ENCODE results near the gene RXYLT1. TPM values are rescaled to one million over a fixed set of nuclear protein-coding genes. Genes with fewer than 3 reads are reported as not detected.
"Not testable (repeated sequence)": the region's sequence is repeated elsewhere in the genome, so short reads cannot be mapped to it uniquely, and the experiment has no call there.

RXYLT1 gene
- total and polyA plus RNA-seq, 4 donors = 18.3 to 27.7 (median 23.7) TPM

- no peaks in the 10 kb centered on the region for H3K4me1 ChIP-seq (ENCODE audit: control insufficient read depth, insufficient read depth, low read length)
- H3K27me3 ChIP-seq (ENCODE audit: control insufficient read depth, insufficient read depth, low read length) = no peaks in the 10 kb centered on the region
- WGBS (ENCODE audit: insufficient coverage) = no CpG with 5 or more reads among the region's 2 CpGs
- no peaks in the 10 kb centered on the region for H3K9me3 ChIP-seq (ENCODE audit: control insufficient read depth, insufficient read depth, low read length)
- no peak overlapping the region for H3K27ac ChIP-seq (ENCODE audit: low read depth, low read length)
- H3K36me3 ChIP-seq (ENCODE audit: control insufficient read depth, insufficient read depth, low read length) = no peaks in the 10 kb centered on the region
- DNase-seq (ENCODE audit: low read depth in 4 of 6, low spot score in 6 of 6) = peak in 2 of 6 donors; percentile 43 to 77
- H3K4me3 ChIP-seq (ENCODE audit: low read depth, low read length) = no peak overlapping the region
Measured at GRCh38 chr12:63836046-63836445, 56.3 kb downstream of the RXYLT1 start.

DNA sequence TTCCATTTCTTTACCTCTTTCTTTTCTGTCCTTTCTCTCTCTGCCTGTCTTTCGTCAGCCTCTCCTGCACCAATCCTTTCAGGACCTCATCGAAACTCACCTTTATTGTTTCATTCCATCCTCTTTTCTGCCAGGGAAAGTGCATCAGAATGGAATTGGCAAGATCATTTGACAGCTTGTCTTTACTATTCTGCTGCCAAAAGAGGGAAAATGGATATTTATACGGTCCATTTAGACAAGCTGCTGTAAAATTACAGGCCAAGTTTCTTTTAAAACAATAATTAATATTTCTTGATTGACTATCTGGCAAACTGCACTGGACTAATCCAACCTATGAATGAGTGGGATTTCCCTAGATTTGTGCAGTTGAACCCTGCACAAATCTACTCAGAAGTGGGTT is 57.2 kb downstream of the RXYLT1 start:
- peak in 2 of 6 donors; percentile 27 to 83 for DNase-seq (ENCODE audit: low read depth in 4 of 6, low spot score in 6 of 6)
- Histone ChIP-seq H3K9me3 (ENCODE audit: control insufficient read depth, insufficient read depth, low read length) (no peaks in the 10 kb centered on the region), H3K4me3 (ENCODE audit: low read depth, low read length) (no peak overlapping the region), H3K27me3 (ENCODE audit: control insufficient read depth, insufficient read depth, low read length) (no peaks in the 10 kb centered on the region), H3K4me1 (ENCODE audit: control insufficient read depth, insufficient read depth, low read length) (no peaks in the 10 kb centered on the region), H3K27ac (ENCODE audit: low read depth, low read length) (no peak overlapping the region), H3K36me3 (ENCODE audit: control insufficient read depth, insufficient read depth, low read length) (no peaks in the 10 kb centered on the region)
- no CpG with 5 or more reads among the region's 3 CpGs for WGBS (ENCODE audit: insufficient coverage)

DNA sequence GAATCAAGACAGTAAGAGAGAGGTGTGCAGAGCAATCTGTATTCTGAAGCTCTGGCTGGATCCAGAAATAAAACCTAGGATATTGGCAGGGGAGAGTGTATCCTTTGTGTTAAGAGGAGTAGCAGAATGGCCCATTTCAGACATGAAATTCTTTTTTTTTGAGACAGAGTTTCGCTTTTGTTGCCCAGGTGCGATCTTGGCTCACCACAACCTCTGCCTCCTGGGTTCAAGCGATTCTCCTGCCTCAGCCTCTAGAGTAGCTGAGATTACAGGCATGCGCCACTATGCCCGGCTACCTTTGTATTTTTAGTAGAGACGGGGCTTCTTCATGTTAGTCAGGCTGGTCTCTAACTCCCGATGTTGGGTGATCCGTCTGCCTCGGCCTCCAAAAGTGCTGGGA is 58.7 kb downstream of the RXYLT1 start:
- no peak overlapping the region for H3K4me3 ChIP-seq (ENCODE audit: low read depth, low read length)
- no peaks in the 10 kb centered on the region for H3K4me1 ChIP-seq (ENCODE audit: control insufficient read depth, insufficient read depth, low read length)
- no peak overlapping the region for H3K27ac ChIP-seq (ENCODE audit: low read depth, low read length)
- H3K27me3 ChIP-seq (ENCODE audit: control insufficient read depth, insufficient read depth, low read length) = no peaks in the 10 kb centered on the region
- H3K36me3 ChIP-seq (ENCODE audit: control insufficient read depth, insufficient read depth, low read length) = no peaks in the 10 kb centered on the region
- DNase-seq (ENCODE audit: low read depth in 4 of 6, low spot score in 6 of 6) = no peak
- no peaks in the 10 kb centered on the region for H3K9me3 ChIP-seq (ENCODE audit: control insufficient read depth, insufficient read depth, low read length)
- WGBS (ENCODE audit: insufficient coverage) = 98% methylated on average over 9 of the region's 9 CpGs

- no peaks in the 10 kb centered on the region for H3K4me1 ChIP-seq (ENCODE audit: control insufficient read depth, insufficient read depth, low read length)
- H3K27me3 ChIP-seq (ENCODE audit: control insufficient read depth, insufficient read depth, low read length) = no peaks in the 10 kb centered on the region
- DNase-seq (ENCODE audit: low read depth in 4 of 6, low spot score in 6 of 6) = peak in 1 of 6 donors; percentile 78
- H3K4me3 ChIP-seq (ENCODE audit: low read depth, low read length) = no peak overlapping the region
- H3K27ac ChIP-seq (ENCODE audit: low read depth, low read length) = no peak overlapping the region
- WGBS (ENCODE audit: insufficient coverage) = 18% methylated on average over 1 of the region's 3 CpGs
- H3K9me3 ChIP-seq (ENCODE audit: control insufficient read depth, insufficient read depth, low read length) = no peaks in the 10 kb centered on the region
- H3K36me3 ChIP-seq (ENCODE audit: control insufficient read depth, insufficient read depth, low read length) = no peaks in the 10 kb centered on the region
Measured at GRCh38 chr12:63841011-63841410, 61.3 kb downstream of the RXYLT1 start.

DNA sequence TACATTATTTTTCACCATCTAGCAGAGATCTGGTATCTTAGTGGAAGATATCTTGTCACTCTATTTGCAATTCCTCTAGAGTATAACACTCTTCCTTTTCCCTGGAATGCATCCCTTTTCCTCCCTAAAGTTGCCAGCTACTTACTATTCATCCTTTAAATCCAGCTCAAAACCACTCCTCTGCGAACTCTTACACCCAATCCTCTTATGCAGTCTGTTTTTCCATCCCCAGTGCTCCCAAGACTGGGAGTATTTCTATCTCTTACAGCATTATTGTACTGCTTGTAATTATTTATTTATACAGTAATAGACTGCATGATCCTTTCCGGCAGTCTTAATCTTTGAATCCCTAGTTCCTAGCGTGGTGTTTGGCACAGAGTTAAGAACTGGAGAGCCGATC is 61.9 kb downstream of the RXYLT1 start:
- 90% methylated on average over 3 of the region's 4 CpGs for WGBS (ENCODE audit: insufficient coverage)
- Histone ChIP-seq H3K36me3 (ENCODE audit: control insufficient read depth, insufficient read depth, low read length) (no peaks in the 10 kb centered on the region), H3K9me3 (ENCODE audit: control insufficient read depth, insufficient read depth, low read length) (no peaks in the 10 kb centered on the region), H3K27ac (ENCODE audit: low read depth, low read length) (no peak overlapping the region), H3K27me3 (ENCODE audit: control insufficient read depth, insufficient read depth, low read length) (no peaks in the 10 kb centered on the region), H3K4me1 (ENCODE audit: control insufficient read depth, insufficient read depth, low read length) (peaks cover 3% of the 10 kb centered on the region), H3K4me3 (ENCODE audit: low read depth, low read length) (no peak overlapping the region)
- DNase-seq (ENCODE audit: low read depth in 4 of 6, low spot score in 6 of 6) = peak in 1 of 6 donors; percentile 89

- WGBS (ENCODE audit: insufficient coverage) = 93% methylated on average over 6 of the region's 17 CpGs
Measured at GRCh38 chr12:63842750-63843149, 63.0 kb downstream of the RXYLT1 start.

DNA sequence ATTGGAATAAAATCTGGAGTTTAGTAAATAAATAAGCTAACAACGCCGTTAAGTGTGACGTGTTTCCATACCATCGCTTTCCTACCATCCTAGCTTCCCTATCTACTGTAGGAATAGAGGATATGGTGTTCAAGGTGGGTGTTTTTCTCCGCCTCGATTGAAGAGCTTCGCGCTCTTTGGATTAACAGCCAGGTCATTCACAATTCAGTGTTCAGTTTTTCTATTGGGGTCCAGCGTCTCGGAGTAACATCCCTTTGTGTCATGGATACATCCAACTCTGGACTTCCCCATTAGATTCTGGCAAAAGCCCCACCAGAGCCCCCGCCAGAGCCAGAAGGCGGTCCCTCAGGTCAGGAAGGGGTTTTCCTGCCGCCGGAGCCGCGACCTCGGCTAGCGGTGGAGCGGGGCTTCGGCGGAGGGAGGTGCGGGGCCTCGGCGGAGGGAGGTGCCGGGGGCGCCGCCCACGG is 63.6 kb downstream of the RXYLT1 start:
- peaks cover 11% of the 10 kb centered on the region for H3K4me1 ChIP-seq (ENCODE audit: control insufficient read depth, insufficient read depth, low read length)
- under 1% methylated on average over 24 of the region's 28 CpGs for WGBS (ENCODE audit: insufficient coverage)
- peak overlapping the region; percentile 85 for H3K4me3 ChIP-seq (ENCODE audit: low read depth, low read length)
- peak overlapping the region; percentile 81 for H3K27ac ChIP-seq (ENCODE audit: low read depth, low read length)
- DNase-seq (ENCODE audit: low read depth in 4 of 6, low spot score in 6 of 6) = no peak
- H3K27me3 ChIP-seq (ENCODE audit: control insufficient read depth, insufficient read depth, low read length) = no peaks in the 10 kb centered on the region
- no peaks in the 10 kb centered on the region for H3K36me3 ChIP-seq (ENCODE audit: control insufficient read depth, insufficient read depth, low read length)
- H3K9me3 ChIP-seq (ENCODE audit: control insufficient read depth, insufficient read depth, low read length) = no peaks in the 10 kb centered on the region

More at GRCh38 chr12:63842750-63843149, 63.0 kb downstream of the RXYLT1 start:
- not testable (repeated sequence) for DNase-seq (ENCODE audit: low read depth in 4 of 6, low spot score in 6 of 6); H3K4me3 ChIP-seq (ENCODE audit: low read depth, low read length); H3K27ac ChIP-seq (ENCODE audit: low read depth, low read length); H3K36me3 ChIP-seq (ENCODE audit: control insufficient read depth, insufficient read depth, low read length); H3K9me3 ChIP-seq (ENCODE audit: control insufficient read depth, insufficient read depth, low read length); H3K27me3 ChIP-seq (ENCODE audit: control insufficient read depth, insufficient read depth, low read length)
- peaks cover 11% of the 10 kb centered on the region for H3K4me1 ChIP-seq (ENCODE audit: control insufficient read depth, insufficient read depth, low read length)

GRCh38 chr12:63843721-63844390 is 64.1 kb downstream of the RXYLT1 start:
- Histone ChIP-seq H3K36me3 (ENCODE audit: control insufficient read depth, insufficient read depth, low read length) (no peaks in the 10 kb centered on the region), H3K4me3 (ENCODE audit: low read depth, low read length) (peak overlapping the region; percentile 85), H3K9me3 (ENCODE audit: control insufficient read depth, insufficient read depth, low read length) (no peaks in the 10 kb centered on the region), H3K27me3 (ENCODE audit: control insufficient read depth, insufficient read depth, low read length) (no peaks in the 10 kb centered on the region), H3K27ac (ENCODE audit: low read depth, low read length) (peak overlapping the region; percentile 89), H3K4me1 (ENCODE audit: control insufficient read depth, insufficient read depth, low read length) (peaks cover 11% of the 10 kb centered on the region)
- DNase-seq (ENCODE audit: low read depth in 4 of 6, low spot score in 6 of 6) = peak; percentile 79 to 98 (median 89)
- under 1% methylated on average over 80 of the region's 80 CpGs for WGBS (ENCODE audit: insufficient coverage)

- under 1% methylated on average over 50 of the region's 52 CpGs for WGBS (ENCODE audit: insufficient coverage)
- Histone ChIP-seq H3K4me3 (ENCODE audit: low read depth, low read length) (peak within 1 kb of the TSS; percentile 85), H3K27me3 (ENCODE audit: control insufficient read depth, insufficient read depth, low read length) (no peaks in the 10 kb centered on the region), H3K27ac (ENCODE audit: low read depth, low read length) (peak within 1 kb of the TSS; percentile 89), H3K36me3 (ENCODE audit: control insufficient read depth, insufficient read depth, low read length) (no peaks in the 10 kb centered on the region), H3K9me3 (ENCODE audit: control insufficient read depth, insufficient read depth, low read length) (no peaks in the 10 kb centered on the region), H3K4me1 (ENCODE audit: control insufficient read depth, insufficient read depth, low read length) (peaks cover 11% of the 10 kb centered on the region)
- peak in 3 of 6 donors; percentile 48 to 90 (median 89) for DNase-seq (ENCODE audit: low read depth in 4 of 6, low spot score in 6 of 6)
Measured at GRCh38 chr12:63844391-63845341, 65.0 kb downstream of the RXYLT1 start, which contains the start of gene SRGAP1. SRGAP1 (plus strand) TSS chr12:63844700; CDS start chr12:63844817, 117 bp downstream.

All from spinal cord (tissue), 10 donors.